H1 (cell line): ENCODE results near the gene QRSL1.

ENCODE experiments used
- CREB1 ChIP-seq: IDR thresholded peaks from 2 replicates; pipeline ENCODE4 v1.6.1; 2012; ENCODE audit warnings: inconsistent platforms
- CTCF ChIP-seq, 3 experiments: IDR thresholded peaks; 1 replicate in 2 of 3; 2 replicates in 1 of 3; pipeline versions ENCODE4 v1.5.1 to v1.6.1; 2011; ENCODE audit warnings: low read length in 3 of 3, mild to moderate bottlenecking in 3 of 3, inconsistent platforms in 2 of 3, low read depth in 1 of 3, moderate library complexity in 1 of 3; ENCODE audit not compliant: insufficient read depth in 1 of 3; ENCODE audit errors: control extremely low read depth in 1 of 3
- EP300 ChIP-seq, 2 experiments: IDR thresholded peaks; 1 replicate in 1 of 2; 2 replicates in 1 of 2; pipeline ENCODE4 v1.6.1; 2011 to 2012; ENCODE audit warnings: low read depth in 2 of 2, low read length in 2 of 2, mild to moderate bottlenecking in 2 of 2, borderline replicate concordance in 1 of 2, inconsistent platforms in 1 of 2, moderate library complexity in 1 of 2
- EZH2 ChIP-seq: fragments of 200-600 bp; sonication (generic); IDR thresholded peaks from 2 replicates; pipeline ENCODE4 v1.7.1; 2012; ENCODE audit warnings: low read depth, mild to moderate bottlenecking, moderate library complexity, low read length, inconsistent platforms; ENCODE audit not compliant: severe bottlenecking
- GTF2F1 ChIP-seq: IDR thresholded peaks from 2 replicates; pipeline ENCODE4 v1.6.1; 2012; ENCODE audit warnings: low read depth, low read length, improper control_type of control experiment, borderline replicate concordance
- HDAC6 ChIP-seq: IDR thresholded peaks from one replicate; pipeline ENCODE4 v1.7.1; 2012; ENCODE audit warnings: low read depth, mild to moderate bottlenecking, inconsistent platforms, low read length, moderate library complexity
- JUND ChIP-seq: IDR thresholded peaks from 2 replicates; pipeline ENCODE4 v1.6.1; 2011; ENCODE audit warnings: mild to moderate bottlenecking, improper control_type of control experiment, low read length
- POLR2AphosphoS5 ChIP-seq: IDR thresholded peaks from 2 replicates; pipeline ENCODE4 v1.6.1; 2011; ENCODE audit warnings: low read depth, low read length
- RNF2 ChIP-seq: fragments of 200-900, 300-1000 bp; sonication (generic); IDR thresholded peaks from 2 replicates; pipeline ENCODE4 v1.7.1; 2016; ENCODE audit warnings: borderline replicate concordance, low read depth, mild to moderate bottlenecking, antibody characterized with exemption, low read length; ENCODE audit not compliant: poor library complexity, severe bottlenecking; ENCODE audit errors: missing control alignments
- SIN3A ChIP-seq, 2 experiments: IDR thresholded peaks in 1 of 2; conservative IDR thresholded peaks in 1 of 2; 2 replicates each; pipeline ENCODE4 v1.6.1; 2011 to 2012; ENCODE audit warnings: low read length in 2 of 2, improper control_type of control experiment in 1 of 2, low read depth in 1 of 2, mild to moderate bottlenecking in 1 of 2
- SUZ12 ChIP-seq: fragments of 200-600 bp; sonication (generic); IDR thresholded peaks from 2 replicates; pipeline ENCODE4 v1.6.1; 2012; ENCODE audit warnings: mild to moderate bottlenecking, inconsistent platforms, low read length, moderate library complexity, mixed read lengths
- USF2 ChIP-seq: IDR thresholded peaks from 2 replicates; pipeline ENCODE4 v1.6.1; 2011; ENCODE audit warnings: low read length, improper control_type of control experiment

- TF ChIP-seq GTF2F1 (no peak), CTCF (IDR thresholded peaks at IDR 0.05; ENCODE audit: control extremely low read depth in 1 of 3, insufficient read depth in 1 of 3, low read depth in 1 of 3, low read length in 3 of 3) (no peak), HDAC6 (no peak), RNF2 (no peak), SIN3A (conservative IDR thresholded peaks at IDR 0.05 in 1 of 2, IDR thresholded peaks at IDR 0.05 in 1 of 2; ENCODE audit: low read depth in 1 of 2, low read length in 2 of 2) (no peak), CREB1 (no peak), EZH2 (no peak), SUZ12 (no peak), POLR2AphosphoS5 (no peak), JUND (no peak), EP300 (IDR thresholded peaks at IDR 0.05; ENCODE audit: borderline replicate concordance in 1 of 2, low read depth in 2 of 2, low read length in 2 of 2) (no peak), USF2 (no peak)
These were observed 74.9 kb downstream of the QRSL1 start for GRCh38 chr6:106704327-106704726.
